T-helper 2 cell treated with Interferon-gamma antibody and Interleukin-4, amounts not matched to agents 100 ng/mL and 5 ng/mL, for 36 hours (primary cell): ENCODE measurements around the gene C16orf96. TPM values are rescaled to one million over a fixed set of nuclear protein-coding genes. Genes with fewer than 3 reads are reported as not detected.

Experiments used
- intact Hi-C: fragments of 100-400 bp; cut with micrococcal nuclease; formaldehyde crosslinking; loops from one replicate; pipeline ENCODE4 v1.15.1; 2023
- total RNA-seq: library from RNA; stranded (reverse); gene quantifications from 2 replicates; pipeline ENCODE4 v1.2.3, GENCODE V29; 2022

Gene C16orf96
- total RNA-seq, 1 donor from 2014 or later: 0.05 TPM

GRCh38 chr16:4597174-4597573, 41.0 kb downstream of the C16orf96 start:
- intact Hi-C loops: no loop called here

DNA sequence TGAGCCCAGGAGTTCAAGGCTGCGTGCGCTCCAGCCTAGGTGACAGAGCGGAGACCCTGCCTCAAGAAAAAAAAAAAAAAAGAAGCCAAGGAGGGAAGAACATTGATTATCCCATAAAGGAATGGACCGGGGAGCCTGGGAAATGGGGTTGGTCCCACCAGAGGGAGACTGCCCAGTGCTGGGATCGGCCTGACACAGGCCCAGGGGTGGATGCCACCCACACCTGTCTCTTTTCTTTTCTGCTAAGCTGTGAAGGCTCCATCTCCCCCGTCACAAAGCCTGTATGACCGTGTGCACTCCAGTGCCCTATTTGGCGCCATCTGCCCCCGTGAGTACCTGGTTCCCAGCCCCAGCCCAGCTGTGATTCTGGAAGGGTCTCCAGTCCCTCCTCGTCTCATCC, 42.9 kb downstream of the C16orf96 start:
- intact Hi-C loops: no loop called here

GRCh38 chr16:4599545-4599944, 43.4 kb downstream of the C16orf96 start:
- intact Hi-C loops: no loop called here

GRCh38 chr16:4601036-4601863, 45.1 kb downstream of the C16orf96 start:
- intact Hi-C loops: no loop called here

DNA sequence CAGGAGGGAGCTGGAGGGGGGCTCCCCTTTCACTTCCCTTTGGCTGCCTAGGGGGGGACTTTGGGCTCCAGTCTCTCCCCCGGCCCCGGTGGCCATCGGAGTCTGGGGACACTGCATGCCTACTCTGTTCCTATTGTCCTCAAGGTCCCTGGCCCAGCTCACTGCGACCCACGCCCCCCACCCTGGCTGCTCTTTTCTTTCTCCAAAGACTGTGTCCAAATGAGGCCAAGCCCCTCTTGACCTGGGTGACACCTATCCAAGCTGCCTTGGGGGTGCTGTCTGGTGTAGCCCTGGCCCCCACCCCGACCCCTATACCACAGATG, 45.7 kb downstream of the C16orf96 start:
- intact Hi-C loops: no loop called here

- intact Hi-C loops: no loop called here
Observed at GRCh38 chr16:4602331-4602730, 46.2 kb downstream of the C16orf96 start.

- intact Hi-C loops: no loop called here
Observed at GRCh38 chr16:4603624-4604170, 47.6 kb downstream of the C16orf96 start.

GRCh38 chr16:4604401-4604800, 48.3 kb downstream of the C16orf96 start:
- intact Hi-C loops: no loop called here

GRCh38 chr16:4606354-4606753, 50.2 kb downstream of the C16orf96 start:
- intact Hi-C loops: no loop called here

- intact Hi-C loops: no loop called here
Observed at GRCh38 chr16:4607841-4608703, 51.9 kb downstream of the C16orf96 start.

- intact Hi-C loops: no loop called here
Observed at GRCh38 chr16:4608704-4608980, 52.5 kb downstream of the C16orf96 start.

DNA sequence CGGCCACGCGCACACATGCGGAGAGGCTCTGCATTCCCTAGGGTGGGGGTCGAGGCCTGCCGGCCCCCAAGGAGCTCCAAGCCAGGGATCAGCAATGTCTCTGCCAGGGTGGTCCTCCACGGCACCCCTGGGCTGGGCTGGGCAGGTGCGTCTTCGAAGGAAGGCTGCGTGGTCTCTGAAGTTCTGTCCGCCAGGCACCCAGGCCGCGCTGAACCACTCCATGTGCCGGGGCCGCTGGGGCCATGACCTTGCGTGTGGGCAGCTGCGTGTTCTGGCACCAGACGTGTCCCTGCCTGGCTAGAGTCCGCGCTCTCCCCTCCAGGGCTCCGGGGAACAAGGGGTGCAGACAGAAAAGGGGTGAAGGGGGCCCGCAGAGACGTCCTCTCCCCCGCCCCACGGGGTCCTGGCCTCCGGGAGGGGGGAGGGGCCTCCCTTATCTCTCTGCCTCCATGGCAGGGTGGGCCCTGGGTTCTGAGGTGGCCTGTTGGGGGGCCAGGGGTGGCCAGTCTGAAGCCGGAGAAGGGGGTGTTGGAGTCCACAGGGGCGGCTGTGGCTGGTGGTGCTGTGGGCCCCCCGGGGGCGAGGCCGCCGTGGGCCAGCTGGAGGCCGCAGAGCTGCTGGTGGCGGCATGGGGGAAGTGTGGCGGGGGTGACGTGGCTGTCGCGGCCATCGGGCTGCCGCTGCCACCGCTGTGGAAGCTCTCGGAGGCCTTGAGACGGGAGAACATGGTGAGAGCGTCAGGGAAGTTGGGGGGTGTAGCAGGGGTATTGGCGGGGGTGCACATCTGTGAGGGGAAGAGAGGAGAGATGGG, 53.3 kb downstream of the C16orf96 start:
- intact Hi-C loops: loop anchor here (10.0 kb wide), 3 partner anchors 105 to 335 kb away; partner anchors contain the start of genes TFAP4 and ZNF500

DNA sequence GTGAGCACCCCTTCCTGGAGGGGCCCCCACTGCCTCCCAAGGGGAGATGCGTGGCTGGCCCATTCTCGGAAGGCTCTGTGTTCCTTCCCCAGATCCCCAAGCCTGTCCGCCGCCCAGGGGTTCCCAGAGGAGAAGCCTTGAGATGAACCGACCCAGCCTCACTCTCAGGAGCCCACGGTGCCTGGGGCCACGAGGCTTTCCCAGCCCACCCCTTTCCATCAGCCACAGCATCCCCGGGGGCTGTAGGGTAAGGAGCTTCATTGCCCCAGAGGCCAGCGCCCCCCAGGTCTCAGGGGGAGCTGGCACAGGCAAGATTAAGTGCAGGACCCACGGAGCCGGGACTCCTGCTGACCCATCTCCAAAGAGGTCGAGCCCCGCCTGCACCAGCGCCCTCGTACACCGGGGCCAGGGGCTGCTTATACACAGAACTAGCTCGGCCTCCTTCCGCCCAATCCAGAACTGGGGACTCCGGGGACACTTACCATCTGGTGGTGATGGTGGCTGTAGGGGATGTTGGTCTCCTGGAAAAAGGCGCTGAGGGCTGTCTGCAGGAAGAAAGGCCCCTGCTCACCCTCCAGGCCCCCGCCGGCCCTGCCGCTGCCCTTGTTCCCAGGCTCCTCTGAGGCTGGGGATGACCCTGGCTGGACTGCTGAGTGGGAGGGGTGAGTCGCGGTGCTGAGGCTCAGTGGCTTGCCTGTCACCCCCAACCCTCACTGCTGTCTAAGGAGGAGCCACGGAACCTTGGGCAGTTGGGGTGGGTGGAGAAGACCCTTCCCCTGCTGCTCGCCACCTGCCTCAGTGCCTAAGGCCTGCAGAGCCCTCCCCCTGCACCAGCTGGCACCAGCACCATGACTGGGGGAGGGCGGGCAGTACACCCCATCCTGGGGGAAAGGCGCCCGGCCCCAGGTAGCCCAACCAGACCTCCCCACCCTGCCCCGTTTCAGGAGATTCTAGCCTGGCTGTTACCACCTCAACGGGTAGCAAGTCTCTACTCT, 54.2 kb downstream of the C16orf96 start:
- intact Hi-C loops: loop anchor here (10.0 kb wide), 3 partner anchors 106 to 336 kb away; partner anchors contain the start of genes TFAP4 and ZNF500

DNA sequence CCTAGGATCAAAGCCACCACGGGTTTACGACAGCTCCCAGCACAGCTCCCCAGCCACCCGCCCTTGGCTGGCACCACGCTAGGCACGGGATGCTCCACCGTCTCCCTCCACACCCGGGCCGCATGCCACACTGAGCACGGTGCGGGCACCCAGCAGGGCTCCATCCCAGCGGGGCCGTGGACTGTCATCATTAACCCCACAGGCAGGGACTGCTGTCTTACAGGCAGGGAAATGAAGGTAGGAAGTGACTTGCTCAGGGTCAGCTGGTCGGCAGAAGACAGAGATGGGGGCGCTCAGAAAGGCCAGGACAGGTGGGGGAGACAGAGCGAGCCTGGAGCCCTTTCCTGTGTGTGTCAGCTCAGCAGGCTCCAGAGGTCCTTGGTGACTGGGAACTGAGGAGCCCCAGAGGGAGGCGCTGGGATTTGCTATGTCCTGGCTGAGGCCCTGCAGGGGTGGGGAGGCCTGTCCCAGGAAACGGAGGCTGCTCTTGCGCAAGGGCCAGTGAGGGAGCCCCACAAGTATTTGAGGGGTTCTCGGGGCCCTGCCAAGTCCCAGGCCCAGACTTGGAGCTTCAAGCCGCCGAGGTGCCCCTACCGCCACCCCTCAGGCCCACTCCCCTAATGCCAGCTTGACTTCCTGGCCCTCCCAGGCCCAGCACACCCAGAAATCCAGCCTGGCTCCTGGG, 55.3 kb downstream of the C16orf96 start:
- intact Hi-C loops: loop anchor here (10.0 kb wide), 3 partner anchors 107 to 337 kb away; partner anchors contain the start of genes TFAP4 and ZNF500

- intact Hi-C loops: loop anchor here (10.0 kb wide), 3 partner anchors 108 to 338 kb away; partner anchors contain the start of genes TFAP4 and ZNF500
Observed at GRCh38 chr16:4612474-4612931, 56.4 kb downstream of the C16orf96 start.

- intact Hi-C loops: loop anchor here (10.0 kb wide), 3 partner anchors 108 to 338 kb away; partner anchors contain the start of genes TFAP4 and ZNF500
Observed at GRCh38 chr16:4612977-4613635, 57.0 kb downstream of the C16orf96 start.

- intact Hi-C loops: loop anchor here (2.0 to 10.0 kb wide), 4 partner anchors 109 to 339 kb away; partner anchors contain the start of genes DNAJA3, TFAP4 and ZNF500
Observed at GRCh38 chr16:4613636-4614570, 57.8 kb downstream of the C16orf96 start.
